H1 (cell line): ENCODE results near the gene PCYT1B. TPM values are rescaled to one million over a fixed set of nuclear protein-coding genes. Genes with fewer than 3 reads are reported as not detected.

Source experiments
- CTCF ChIA-PET: fragments of 300-600 bp; sonication (Branson Sonifier 250); formaldehyde crosslinking; loops from one replicate; lab custom pipeline; 2021; ENCODE audit not compliant: partially characterized antibody; lab: Charles Lee
- POLR2A ChIA-PET: fragments of 300-600 bp; sonication (Branson Sonifier 250); formaldehyde crosslinking; loops from one replicate; lab custom pipeline; 2021; ENCODE audit warnings: inconsistent platforms; ENCODE audit not compliant: partially characterized antibody; lab: Charles Lee
- DNase-seq, 2 experiments: peaks; one replicate each; pipeline versions ENCODE4 v3.0.0 to v3.0.0-alpha.2; 2010 to 2022; ENCODE audit warnings: low spot score in 2 of 2, low read depth in 1 of 2, mixed read lengths in 1 of 2
- FAIRE-seq: peaks from 2 replicates; lab custom pipeline; 2011; peaks lifted over from hg19 to GRCh38; lab: Jason Lieb, UNC
- H2AFZ ChIP-seq: 2 replicates; pipeline ENCODE4 v1.8.1; 2012; ENCODE audit warnings: low read length, inconsistent platforms
- H2AK5ac ChIP-seq: 2 replicates; pipeline ENCODE4 v1.6.1; 2013; ENCODE audit warnings: low read depth, low read length
- H2BK120ac ChIP-seq: replicated peaks from 2 replicates; pipeline ENCODE3; 2013; ENCODE audit warnings: low read depth, low read length, inconsistent platforms
- H2BK12ac ChIP-seq: 2 replicates; pipeline ENCODE4 v1.6.1; 2013; ENCODE audit warnings: low read depth, low read length
- H2BK15ac ChIP-seq: 2 replicates; pipeline ENCODE4 v1.6.1; 2013; ENCODE audit warnings: low read length
- H2BK20ac ChIP-seq: 2 replicates; pipeline ENCODE4 v1.6.1; 2013; ENCODE audit warnings: low read length
- H2BK5ac ChIP-seq: 2 replicates; pipeline ENCODE4 v1.6.1; 2013; ENCODE audit warnings: low read depth, low read length
- H3K14ac ChIP-seq: 2 replicates; pipeline ENCODE4 v1.6.1; 2013; ENCODE audit warnings: inconsistent platforms; ENCODE audit not compliant: insufficient read length
- H3K18ac ChIP-seq: 2 replicates; pipeline ENCODE4 v1.6.1; 2013; ENCODE audit warnings: low read length; ENCODE audit errors: extremely low read depth
- H3K23ac ChIP-seq: 2 replicates; pipeline ENCODE4 v1.6.1; 2013; ENCODE audit warnings: inconsistent platforms; ENCODE audit not compliant: insufficient read length
- H3K23me2 ChIP-seq: 2 replicates; pipeline ENCODE4 v1.6.1; 2013; ENCODE audit warnings: low read depth, low read length
- H3K27ac ChIP-seq: 2 replicates; pipeline ENCODE4 v1.6.1; 2011; ENCODE audit warnings: low read depth, low read length, inconsistent platforms
- H3K27me3 ChIP-seq, 4 experiments: replicated peaks in 1 of 4; 1 replicate in 1 of 4; 2 replicates in 3 of 4; pipeline versions ENCODE4 v1.6.1 to v1.8.1; 2011 to 2013; ENCODE audit warnings: low read length in 3 of 4, mild to moderate bottlenecking in 3 of 4, inconsistent platforms in 2 of 4, mixed read lengths in 2 of 4, moderate library complexity in 1 of 4; ENCODE audit not compliant: control insufficient read depth in 3 of 4, insufficient read depth in 3 of 4; ENCODE audit errors: extremely low read depth in 1 of 4
- H3K36me3 ChIP-seq, 4 experiments: 2 replicates each; pipeline versions ENCODE4 v1.6.1 to v1.8.1; 2011 to 2013; ENCODE audit warnings: mild to moderate bottlenecking in 4 of 4, low read length in 3 of 4, moderate library complexity in 2 of 4, control low read depth in 1 of 4, inconsistent platforms in 1 of 4; ENCODE audit not compliant: insufficient read depth in 4 of 4, control insufficient read depth in 2 of 4
- H3K4ac ChIP-seq: replicated peaks from 2 replicates; pipeline ENCODE3; 2013; ENCODE audit warnings: low read length, low read depth, mixed read lengths, inconsistent platforms; ENCODE audit not compliant: insufficient read length
- H3K4me1 ChIP-seq, 4 experiments: replicated peaks in 1 of 4; 1 replicate in 1 of 4; 2 replicates in 3 of 4; pipeline versions ENCODE4 v1.6.1 to v1.8.1; 2011 to 2013; ENCODE audit warnings: low read length in 3 of 4, inconsistent platforms in 2 of 4, mixed read lengths in 1 of 4; ENCODE audit not compliant: insufficient read depth in 4 of 4, control insufficient read depth in 3 of 4
- H3K4me2 ChIP-seq, 2 experiments: 2 replicates each; pipeline versions ENCODE4 v1.6.1 to v1.8.1; 2011 to 2013; ENCODE audit warnings: low read depth in 2 of 2, low read length in 2 of 2, control low read depth in 1 of 2, inconsistent platforms in 1 of 2, mild to moderate bottlenecking in 1 of 2; ENCODE audit not compliant: insufficient read depth in 1 of 2
- H3K4me3 ChIP-seq, 4 experiments: fragments of 200-600, 300-600 bp in 1 of 4; sonication (generic), shearing (Covaris generic), sonication (Bioruptor Twin) in 1 of 4; 2 replicates each; pipeline versions ENCODE4 v1.5.1 to v1.8.1; 2011 to 2016; ENCODE audit warnings: low read length in 4 of 4, low read depth in 3 of 4, control low read depth in 2 of 4, inconsistent platforms in 2 of 4, mild to moderate bottlenecking in 2 of 4, mixed read lengths in 1 of 4, moderate library complexity in 1 of 4; ENCODE audit not compliant: insufficient read depth in 2 of 4; ENCODE audit errors: extremely low read depth in 1 of 4
- H3K56ac ChIP-seq: replicated peaks from 2 replicates; pipeline ENCODE3; 2013; ENCODE audit warnings: low read depth, mild to moderate bottlenecking, mixed read lengths, low read length, inconsistent platforms; ENCODE audit not compliant: insufficient read length
- H3K79me1 ChIP-seq: 2 replicates; pipeline ENCODE4 v1.6.1; 2013; ENCODE audit warnings: low read depth, low read length, control low read depth
- H3K79me2 ChIP-seq, 2 experiments: 2 replicates each; pipeline versions ENCODE4 v1.6.1 to v1.8.1; 2012 to 2013; ENCODE audit warnings: low read length in 2 of 2, mild to moderate bottlenecking in 2 of 2, inconsistent platforms in 1 of 2; ENCODE audit not compliant: insufficient read depth in 2 of 2, control insufficient read depth in 1 of 2
- H3K9ac ChIP-seq, 4 experiments: replicated peaks in 1 of 4; 1 replicate in 1 of 4; 2 replicates in 3 of 4; pipeline versions ENCODE4 v1.6.1 to v1.8.1; 2011 to 2013; ENCODE audit warnings: low read depth in 3 of 4, low read length in 3 of 4, control low read depth in 2 of 4, mild to moderate bottlenecking in 2 of 4, moderate library complexity in 2 of 4, inconsistent platforms in 1 of 4; ENCODE audit errors: extremely low read depth in 1 of 4
- H3K9me3 ChIP-seq, 2 experiments: 2 replicates each; pipeline versions ENCODE4 v1.6.1 to v1.8.1; 2012 to 2013; ENCODE audit warnings: mild to moderate bottlenecking in 2 of 2, moderate library complexity in 2 of 2, control low read depth in 1 of 2, inconsistent platforms in 1 of 2, low read depth in 1 of 2, low read length in 1 of 2, mixed read lengths in 1 of 2; ENCODE audit not compliant: insufficient read depth in 2 of 2
- H4K20me1 ChIP-seq, 2 experiments: replicated peaks in 1 of 2; 2 replicates each; pipeline versions ENCODE3 to v1.8.1; 2011 to 2013; ENCODE audit warnings: inconsistent platforms in 2 of 2, low read length in 2 of 2, mild to moderate bottlenecking in 1 of 2; ENCODE audit not compliant: insufficient read depth in 2 of 2, control insufficient read depth in 1 of 2
- H4K5ac ChIP-seq: 2 replicates; pipeline ENCODE4 v1.6.1; 2013; ENCODE audit warnings: low read length, low read depth, mixed read lengths, inconsistent platforms; ENCODE audit not compliant: insufficient read length
- H4K8ac ChIP-seq: 2 replicates; pipeline ENCODE4 v1.8.0; 2013; ENCODE audit warnings: mild to moderate bottlenecking, moderate library complexity, low read length, inconsistent platforms; ENCODE audit not compliant: insufficient read depth; ENCODE audit errors: extremely low read depth
- H4K91ac ChIP-seq: replicated peaks from 2 replicates; pipeline ENCODE3; 2013; ENCODE audit warnings: low read length, mixed read lengths, inconsistent platforms; ENCODE audit not compliant: insufficient read length
- BACH1 ChIP-seq: IDR thresholded peaks from 2 replicates; pipeline ENCODE4 v1.6.1; 2012; ENCODE audit warnings: low read length, improper control_type of control experiment
- CTBP2 ChIP-seq: IDR thresholded peaks from 2 replicates; pipeline ENCODE4 v1.7.0; 2011; ENCODE audit warnings: borderline replicate concordance, mild to moderate bottlenecking, moderate library complexity, mixed read lengths, low read length; ENCODE audit not compliant: insufficient read depth, insufficient read length
- JUN ChIP-seq: IDR thresholded peaks from 2 replicates; pipeline ENCODE4 v1.6.1; 2011; ENCODE audit warnings: low read depth, mild to moderate bottlenecking, improper control_type of control experiment, low read length
- KDM5A ChIP-seq: fragments of 200-600 bp; IDR thresholded peaks from 2 replicates; pipeline ENCODE4 v1.7.1; 2012; ENCODE audit warnings: mild to moderate bottlenecking, low read length, inconsistent platforms, mixed read lengths
- RFX5 ChIP-seq: IDR thresholded peaks from 2 replicates; pipeline ENCODE4 v1.6.1; 2011; ENCODE audit warnings: low read depth, low read length, improper control_type of control experiment, borderline replicate concordance
- RNF2 ChIP-seq: fragments of 200-900, 300-1000 bp; sonication (generic); IDR thresholded peaks from 2 replicates; pipeline ENCODE4 v1.7.1; 2016; ENCODE audit warnings: borderline replicate concordance, low read depth, mild to moderate bottlenecking, antibody characterized with exemption, low read length; ENCODE audit not compliant: poor library complexity, severe bottlenecking; ENCODE audit errors: missing control alignments
- RXRA ChIP-seq: IDR thresholded peaks from 2 replicates; pipeline ENCODE4 v1.6.1; 2011; ENCODE audit warnings: low read depth, mild to moderate bottlenecking, low read length, moderate library complexity; ENCODE audit not compliant: insufficient read depth
- SAP30 ChIP-seq: fragments of 300-600 bp; sonication (generic); IDR thresholded peaks from 2 replicates; pipeline ENCODE4 v1.7.1; 2012; ENCODE audit warnings: low read length, moderate library complexity, mild to moderate bottlenecking, inconsistent platforms; ENCODE audit not compliant: insufficient read depth, insufficient replicate concordance
- SIX5 ChIP-seq: IDR thresholded peaks from 2 replicates; pipeline ENCODE4 v1.6.1; 2011; ENCODE audit warnings: mild to moderate bottlenecking, low read depth, low read length
- SP2 ChIP-seq: IDR thresholded peaks from 2 replicates; pipeline ENCODE4 v1.6.1; 2012; ENCODE audit warnings: mild to moderate bottlenecking, low read length, inconsistent platforms
- SRF ChIP-seq: IDR thresholded peaks from 2 replicates; pipeline ENCODE4 v1.6.1; 2011; ENCODE audit warnings: mild to moderate bottlenecking, low read depth, low read length, moderate library complexity
- TAF1 ChIP-seq: IDR thresholded peaks from 2 replicates; pipeline ENCODE4 v1.6.1; 2011; ENCODE audit warnings: mild to moderate bottlenecking, low read depth, low read length
- TAF7 ChIP-seq: optimal IDR thresholded peaks from 2 replicates; pipeline ENCODE3; 2011; ENCODE audit warnings: low read depth, mild to moderate bottlenecking, inconsistent platforms, low read length, moderate library complexity, borderline replicate concordance
- TBP ChIP-seq: IDR thresholded peaks from 2 replicates; pipeline ENCODE4 v1.6.1; 2011; ENCODE audit warnings: low read depth, low read length, improper control_type of control experiment
- WGBS, 2 experiments: shearing (Covaris generic) in 1 of 2; methylation state at CpG; one replicate each; pipeline versions ENCODE4 v1.1.6 to v1.1.7; 2013 to 2015; ENCODE audit warnings: low lambda C conversion rate in 2 of 2, mixed read lengths in 2 of 2, inconsistent platforms in 1 of 2, low coverage in 1 of 2, missing lambda C conversion rate in 1 of 2; ENCODE audit not compliant: insufficient replicate concordance in 2 of 2, insufficient coverage in 1 of 2, insufficient read length in 1 of 2; ENCODE audit errors: extremely low coverage in 1 of 2, missing lambda C conversion rate in 1 of 2; 5-methylcytosine and 5-hydroxymethylcytosine counted together
- polyA plus RNA-seq, 7 experiments: library from polyadenylated mRNA; depleted of rRNA in 3 of 7; stranded (reverse) in 5 of 7; unstranded in 2 of 7; fragments of >200 nt in 5 of 7; fragments of 200-250 nt in 2 of 7; gene quantifications; 1 replicate in 5 of 7; 2 replicates in 1 of 7; 4 replicates in 1 of 7; pipeline versions ENCODE4 v1.2.1 to v1.2.3, GENCODE V29; 2011 to 2013; ENCODE audit warnings: missing spikeins in 2 of 7, mixed read lengths in 2 of 7
- total RNA-seq: library from RNA; stranded (reverse); fragmentation: NEBNext Ultra II Directional; extraction: Animal tissue kit (Norgen Biotek cat#: 25700); gene quantifications from 2 replicates; pipeline ENCODE4 v1.2.1, GENCODE V29; 2021

Gene PCYT1B
- total and polyA plus RNA-seq, 2 of the 8 experiments (the other 6 are each of a cell fraction or from before 2014, with no cell fraction given), result 17.9 to 30.6 TPM

GRCh38 chrX:24525455-24525854 is 121.7 kb downstream of the PCYT1B start:
- Histone ChIP-seq H2BK15ac (no peak overlapping the region), H2BK120ac (no peak overlapping the region), H3K23ac (no peak overlapping the region), H3K4me1 (peaks cover 0 to 14% (median 7%) of the 10 kb centered on the region in 4 experiments; a peak in 4 of 7 replicates), H3K27me3 (no peaks in the 10 kb centered on the region), H3K79me1 (no peaks in the 10 kb centered on the region), H2BK5ac (no peak overlapping the region), H2BK12ac (no peak overlapping the region), H2BK20ac (no peak overlapping the region), H2AFZ (no peak overlapping the region), H3K56ac (no peak overlapping the region), H3K36me3 (peaks cover 0 to 3% (median 0%) of the 10 kb centered on the region in 4 experiments; a peak in 1 of 8 replicates), H2AK5ac (no peak overlapping the region), H3K27ac (no peak overlapping the region), H4K5ac (no peak overlapping the region), H3K9ac (no peak overlapping the region), H4K20me1 (no peaks in the 10 kb centered on the region), H3K23me2 (no peaks in the 10 kb centered on the region), H3K79me2 (no peaks in the 10 kb centered on the region), H3K4me3 (no peak overlapping the region), H3K18ac (no peak overlapping the region), H3K9me3 (no peaks in the 10 kb centered on the region), H3K14ac (no peak overlapping the region), H4K8ac (no peak overlapping the region), H4K91ac (no peak overlapping the region), H3K4me2 (no peak overlapping the region), H3K4ac (no peak overlapping the region)
- 94% methylated on average over 2 of the region's 2 CpGs; no CpG with 5 or more reads in 1 of the 2 experiments for WGBS, 2 experiments
- ChIA-PET CTCF (interaction anchor here (1.0 to 1.4 kb wide), 3 partner anchors 26 to 129 kb away, joined by 3 to 4 read pairs (median 3); no protein-coding TSS in a partner anchor), POLR2A (no interaction called here)
- FAIRE-seq, result no peak
- DNase-seq, result no peak
- TF ChIP-seq RNF2, result no peak
- TF ChIP-seq CTBP2, result no peak
- no peak for TF ChIP-seq SAP30
- no peak for TF ChIP-seq TAF1
- TF ChIP-seq RXRA, result no peak
- TF ChIP-seq TBP, result no peak
- no peak for TF ChIP-seq TAF7
- no peak for TF ChIP-seq SRF
- no peak for TF ChIP-seq JUN
- TF ChIP-seq SP2, result no peak
- no peak for TF ChIP-seq BACH1
- TF ChIP-seq RFX5, result no peak
- TF ChIP-seq SIX5, result no peak
- TF ChIP-seq KDM5A, result no peak
